Left colon (tissue), 2 donors: Measurements from ENCODE around the gene SPDYE16. TPM values are rescaled to one million over a fixed set of nuclear protein-coding genes. Genes with fewer than 3 reads are reported as not detected.
A peak's percentile ranks its signal among the peaks of the same experiment; 100 is the strongest.
"Not testable (repeated sequence)": the region's sequence is repeated elsewhere in the genome, so short reads cannot be mapped to it uniquely, and the experiment has no call there.

ENCODE experiments used
- ATAC-seq: fragments of 200-7000 bp; cut with Tn5 transposase; one replicate; pipeline ENCODE4 v1.9.1; 2020; ENCODE audit warnings: mild to moderate bottlenecking, moderate library complexity
- DNase-seq, 2 donors: peaks; one replicate each; pipeline ENCODE4 v3.0.0-alpha.2; 2020
- intact Hi-C, 2 donors: fragments of 100-400 bp; cut with DNase I in 1 of 2; cut with micrococcal nuclease in 1 of 2; formaldehyde crosslinking; loops; one replicate each; pipeline versions ENCODE4 v1.11.2 to v1.14.0; 2022; cut with DNase I, micrococcal nuclease
- total RNA-seq, 2 donors: library from RNA; stranded (reverse); fragmentation: NEBNext Ultra II Directional; extraction: Animal tissue kit (Norgen Biotek cat#: 25700); gene quantifications; one replicate each; pipeline ENCODE4 v1.2.1, GENCODE V29; 2021
- donor health status: DM: no; HTN: no; CAD: no.
- donor health status: DM: yes; HTN: yes; CAD: no.

Gene SPDYE16
- total RNA-seq, 2 donors from 2014 or later, result 0.12 TPM; not detected in 1

GRCh38 chr7:76486618-76487017, 56.5 kb downstream of the SPDYE16 start:
- DNase-seq, intact Hi-C loops: not testable (repeated sequence)
- peak; percentile 62 for ATAC-seq

- intact Hi-C loops, DNase-seq: not testable (repeated sequence)
- peak; percentile 2 for ATAC-seq
Observed at GRCh38 chr7:76485822-76486610, 57.1 kb downstream of the SPDYE16 start.

DNA sequence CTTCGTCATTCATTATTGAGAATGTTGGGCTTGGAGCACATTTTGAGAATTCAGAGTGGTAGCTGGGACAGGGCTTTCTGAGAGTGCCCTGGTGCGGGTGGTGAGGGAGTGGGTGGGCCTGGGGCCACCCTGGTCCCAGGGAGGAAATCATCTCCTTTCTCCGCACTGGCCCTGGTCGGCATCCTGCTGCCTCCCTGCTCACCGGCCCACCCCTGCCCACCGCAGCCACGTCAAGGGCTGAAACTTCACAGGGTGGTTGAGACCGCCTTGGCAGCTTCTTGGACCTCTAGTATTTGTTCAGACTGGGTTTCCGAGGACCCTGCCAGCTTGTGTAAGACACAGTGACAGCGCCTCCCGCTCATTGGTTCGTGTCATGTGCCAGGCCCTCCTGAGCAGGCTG, 58.6 kb downstream of the SPDYE16 start:
- intact Hi-C loops, ATAC-seq, DNase-seq: not testable (repeated sequence)

DNA sequence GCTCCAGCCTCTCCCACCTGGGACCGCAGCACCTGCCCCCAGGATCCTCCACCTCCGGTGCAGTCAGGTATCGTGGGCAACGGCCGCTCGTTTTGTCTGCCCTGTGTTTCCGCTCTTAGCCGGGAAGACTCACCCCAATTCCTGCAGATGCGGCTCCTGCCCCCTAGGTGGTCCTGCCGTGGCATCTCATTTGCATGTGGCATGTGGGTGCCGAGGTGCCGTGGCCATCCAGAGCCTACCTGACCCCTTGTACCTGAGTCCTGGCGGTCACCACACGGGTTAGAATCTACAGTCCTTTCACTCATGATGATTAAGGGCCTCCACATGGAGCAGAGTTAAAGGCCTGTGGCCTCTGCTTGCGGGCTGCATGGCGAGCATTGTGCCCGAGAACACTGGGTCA, 60.0 kb downstream of the SPDYE16 start:
- DNase-seq, intact Hi-C loops, ATAC-seq: not testable (repeated sequence)

DNA sequence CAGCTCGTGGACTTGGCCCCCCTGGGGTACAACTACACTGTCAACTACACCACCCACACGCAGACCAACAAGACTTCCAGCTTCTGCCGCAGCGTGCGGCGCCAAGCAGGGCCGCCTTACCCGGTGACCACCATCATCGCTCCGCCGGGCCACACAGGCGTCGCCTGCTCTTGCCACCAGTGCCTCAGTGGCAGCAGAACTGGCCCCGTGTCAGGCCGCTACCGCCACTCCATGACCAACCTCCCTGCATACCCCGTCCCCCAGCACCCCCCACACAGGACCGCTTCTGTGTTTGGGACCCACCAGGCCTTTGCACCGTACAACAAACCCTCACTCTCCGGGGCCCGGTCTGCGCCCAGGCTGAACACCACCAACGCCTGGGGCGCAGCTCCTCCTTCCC, 60.4 kb downstream of the SPDYE16 start:
- ATAC-seq, intact Hi-C loops, DNase-seq: not testable (repeated sequence)

Other genes with a start within 250 kb of the SPDYE16 start
- gene HSPB1, start 240.6 kb downstream of the SPDYE16 start, total RNA-seq, result 100 to 1,000 TPM; 327 to 513 TPM
- 100 to 1,000 TPM in 1 of 2 donors, 10 to 100 TPM in 1; 83.3 to 106 TPM for gene YWHAG, start 184.3 kb downstream of the SPDYE16 start, total RNA-seq
- gene SSC4D, start 133.6 kb downstream of the SPDYE16 start, total RNA-seq, result under 1 TPM; 0.15 to 0.50 TPM
- gene ZP3, start 118.3 kb downstream of the SPDYE16 start, total RNA-seq, result 1 to 10 TPM; 3.3 to 5.9 TPM
- 100 to 1,000 TPM in 1 of 2 donors, 10 to 100 TPM in 1; 57.9 to 120 TPM for gene DTX2, start 81.6 kb downstream of the SPDYE16 start, total RNA-seq
- 1 to 10 TPM; 2.5 to 7.2 TPM for gene UPK3B, start 32.7 kb downstream of the SPDYE16 start, total RNA-seq
- gene POMZP3, start 84.0 kb upstream of the SPDYE16 start, total RNA-seq, result 1 to 10 TPM; 5.8 to 6.4 TPM